HG02973 (cell line): ENCODE results near the gene F12.

Experiments used
- ATAC-seq: cut with Tn5 transposase; IDR thresholded peaks from one replicate; pipeline ENCODE4 v1.9.1; 2021; ENCODE audit warnings: moderate library complexity; ENCODE audit not compliant: unreplicated experiment

Gene F12

GRCh38 chr5:177357459-177358351, 51.7 kb downstream of the F12 start, which contains the start of gene RGS14:
Gene RGS14 (plus strand): TSS chr5:177357924. CDS start chr5:177358025, 101 bp downstream.
- ATAC-seq: peak; percentile 76

GRCh38 chr5:177357146-177357458, 52.3 kb downstream of the F12 start:
- no peak for ATAC-seq

GRCh38 chr5:177356746-177357145, 52.6 kb downstream of the F12 start:
- ATAC-seq: no peak

- ATAC-seq: no peak
Measured at GRCh38 chr5:177355868-177356168, 53.5 kb downstream of the F12 start.

GRCh38 chr5:177355162-177355867, 54.0 kb downstream of the F12 start:
- no peak for ATAC-seq

GRCh38 chr5:177354711-177355110, 54.7 kb downstream of the F12 start:
- ATAC-seq: no peak

GRCh38 chr5:177354256-177354655, 55.1 kb downstream of the F12 start:
- ATAC-seq: no peak

GRCh38 chr5:177353093-177353492, 56.3 kb downstream of the F12 start:
- ATAC-seq: no peak
